Heart left ventricle (tissue), 13 donors: ENCODE data around the gene ZNF566.

ENCODE experiments used
- CTCF ChIP-seq, 12 donors: fragments of 200-600 bp; sonication (generic) in 4 of 12; IDR thresholded peaks; one replicate each; pipeline versions ENCODE4 v1.5.0 to v1.8.0; 2018 to 2022; ENCODE audit warnings: antibody characterized with exemption in 12 of 12, mild to moderate bottlenecking in 5 of 12
- POLR2A ChIP-seq, 2 donors: fragments of 450-650 bp; IDR thresholded peaks; one replicate each; pipeline ENCODE4 v1.6.1; 2017; ENCODE audit warnings: antibody characterized with exemption in 2 of 2, mild to moderate bottlenecking in 2 of 2, moderate library complexity in 2 of 2
- donor health status: ischemic (EF 13 %, LVEDD 7.1; RV severe dilation, severe dysfunction).
- donor health status: DM: no; HTN: yes; CAD: no.
- donor health status: DM: no; HTN: no; CAD: no.
- donor health status: ischemic (EF 25% LVEDD 6.9; RV normal size, moderate dysfunction).
- donor health status: ischemic (EF 25% LVEDD 5.7; RV mildly dilated, moderate dysfunction).
- donor health status: ischemic (EF 35%, LVEDD 5.7; RV mildly dilated, moderate dysfunction).
- donor health status: nonischemic (EF 11% LVEDD 7.7; RV severe dilation, severe dysfunction).
- donor health status: DM: yes; HTN: yes; CAD: no.
- donor health status: PGD.
- donor health status: ischemic (EF 29% LVEDD 5.4; RV normal size, mild dysfunction).
- donor health status: nonischemic (EF 23%, LVEDD 6.1; RV moderate dilation, normal function).

- TF ChIP-seq POLR2A (IDR thresholded peaks at IDR 0.05) (no peak), CTCF (IDR thresholded peaks at IDR 0.05) (no peak)
These were observed 7.6 kb upstream of the ZNF566 start for GRCh38 chr19:36497001-36497400.
